ENCODE measurements around the gene PEAK1.

The PEAK1 gene

GRCh38 chr15:77425104-77425503 lies 5.2 kb upstream of the PEAK1 start:
- no peak overlapping the region for H3K4me3 ChIP-seq (ENCODE audit: low read length)
- no peak for DNase-seq (ENCODE audit: low read depth)
- TF ChIP-seq CTCF (conservative IDR thresholded peaks at IDR 0.05; ENCODE audit: low read length), result no peak

GRCh38 chr15:77421370-77421700 lies 1.4 kb upstream of the PEAK1 start:
- DNase-seq (ENCODE audit: low read depth), result no peak
- TF ChIP-seq CTCF (conservative IDR thresholded peaks at IDR 0.05; ENCODE audit: low read length), result no peak
- H3K4me3 ChIP-seq (ENCODE audit: low read length), result peak overlapping the region; percentile 92

- no peak for TF ChIP-seq CTCF (conservative IDR thresholded peaks at IDR 0.05; ENCODE audit: low read length)
- peak within 1 kb of the TSS; percentile 92 for H3K4me3 ChIP-seq (ENCODE audit: low read length)
- DNase-seq (ENCODE audit: low read depth), result peak; percentile 88
Observed at GRCh38 chr15:77420610-77421369, 886 bp upstream of the PEAK1 start, which contains the start of gene HMG20A. HMG20A (plus strand) TSS chr15:77420888; CDS start chr15:77458408, 37,520 bp downstream.

GRCh38 chr15:77418966-77419835 lies 703 bp downstream of the PEAK1 start:
- peak; percentile 15; the same call in 1 of the 2 replicates for TF ChIP-seq CTCF (conservative IDR thresholded peaks at IDR 0.05; ENCODE audit: low read length)
- DNase-seq (ENCODE audit: low read depth), result peak; percentile 52

GRCh38 chr15:77418391-77418965 lies 1.4 kb downstream of the PEAK1 start:
- peak overlapping the region; percentile 92 for H3K4me3 ChIP-seq (ENCODE audit: low read length)
- no peak for TF ChIP-seq CTCF (conservative IDR thresholded peaks at IDR 0.05; ENCODE audit: low read length)
- peak; percentile 50 for DNase-seq (ENCODE audit: low read depth)

More at GRCh38 chr15:77418966-77419835, 703 bp downstream of the PEAK1 start:
- H3K4me3 ChIP-seq (ENCODE audit: low read length), result peak overlapping the region; percentile 92

GRCh38 chr15:77417602-77418001 lies 2.3 kb downstream of the PEAK1 start:
- H3K4me3 ChIP-seq (ENCODE audit: low read length), result peak overlapping the region; percentile 92
- TF ChIP-seq CTCF (conservative IDR thresholded peaks at IDR 0.05; ENCODE audit: low read length), result no peak
- DNase-seq (ENCODE audit: low read depth), result peak; percentile 40

Data from AG10803 (cell line).